HCT116 (cell line): Measurements from ENCODE around the gene LMO7. TPM values are rescaled to one million over a fixed set of nuclear protein-coding genes. Genes with fewer than 3 reads are reported as not detected.

ENCODE experiments used
- ATAC-seq: fragments of 200-7000 bp; cut with Tn5 transposase; 2 replicates; pipeline ENCODE4 v1.9.1; 2020; ENCODE audit warnings: mild to moderate bottlenecking, moderate library complexity
- BruUV-seq: library from RNA; stranded (reverse); fragments of 400-500 nt; replicated peaks from 2 replicates; lab custom pipeline; 2021; lab: Mats Ljungman, UMichigan
- CTCF ChIA-PET: fragments of 300-600 bp; sonication (Branson Sonifier 250); formaldehyde crosslinking; loops from one replicate; lab custom pipeline; 2021; ENCODE audit warnings: antibody characterized with exemption; lab: Charles Lee
- POLR2A ChIA-PET: fragments of 300-600, 350-600 bp; sonication (Branson Sonifier 250); formaldehyde crosslinking; loops from one replicate; lab custom pipeline; 2021; ENCODE audit warnings: antibody characterized with exemption; lab: Charles Lee
- RAD21 ChIA-PET, 2 experiments: fragments of 300-600 bp; sonication (Branson Sonifier 250); formaldehyde crosslinking; loops; one replicate each; lab custom pipeline; 2023; ENCODE audit warnings: low total read pairs in 2 of 2; ENCODE audit not compliant: uncharacterized antibody in 2 of 2, unreplicated experiment in 2 of 2, low non-redundant PET in 1 of 2; lab: Charles Lee
- DNase-seq: peaks from one replicate; pipeline ENCODE4 v3.0.0-alpha.2; 2010; ENCODE audit warnings: low read depth, low spot score
- H2AFZ ChIP-seq: fragments of 200-600 bp; shearing (Covaris generic), sonication (generic); 2 replicates; pipeline ENCODE4 v1.6.1; 2017; ENCODE audit warnings: low read depth, mixed run types, mixed read lengths, antibody characterized with exemption, low read length; ENCODE audit not compliant: poor library complexity, severe bottlenecking
- H3K27ac ChIP-seq: 2 replicates; pipeline ENCODE4 v1.5.1; 2012; ENCODE audit warnings: low read depth, low read length
- H3K27me3 ChIP-seq: fragments of 200-600 bp; sonication (generic); 2 replicates; pipeline ENCODE4 v1.6.1; 2016; ENCODE audit warnings: mixed run types, low read length, mixed read lengths; ENCODE audit not compliant: insufficient read depth
- H3K36me3 ChIP-seq, 2 experiments: fragments of 200-500 bp in 1 of 2; fragments of 200-600 bp in 1 of 2; sonication (Bioruptor generic) in 1 of 2; sonication (generic) in 1 of 2; 2 replicates each; pipeline versions ENCODE4 v1.5.1 to v1.6.1; 2014 to 2016; ENCODE audit warnings: low read length in 2 of 2, inconsistent platforms in 1 of 2, mixed read lengths in 1 of 2, mixed run types in 1 of 2; ENCODE audit not compliant: insufficient read depth in 2 of 2, control insufficient read depth in 1 of 2
- H3K4me1 ChIP-seq, 2 experiments: fragments of 200-600 bp in 1 of 2; sonication (generic) in 1 of 2; 2 replicates each; pipeline versions ENCODE4 v1.5.1 to v1.6.1; 2012 to 2017; ENCODE audit warnings: low read length in 2 of 2, inconsistent platforms in 1 of 2, mild to moderate bottlenecking in 1 of 2, mixed read lengths in 1 of 2, mixed run types in 1 of 2, moderate library complexity in 1 of 2; ENCODE audit not compliant: insufficient read depth in 2 of 2, control insufficient read depth in 1 of 2
- H3K4me2 ChIP-seq: fragments of 200-600 bp; sonication (generic); 2 replicates; pipeline ENCODE4 v1.6.1; 2017; ENCODE audit warnings: mixed run types, low read length, mixed read lengths
- H3K4me3 ChIP-seq, 2 experiments: fragments of 200-600 bp in 1 of 2; sonication (generic) in 1 of 2; replicated peaks in 1 of 2; 2 replicates each; pipeline ENCODE4 v1.5.1; 2011 to 2016; ENCODE audit warnings: low read length in 2 of 2, control low read depth in 1 of 2, low read depth in 1 of 2, mild to moderate bottlenecking in 1 of 2, mixed read lengths in 1 of 2, mixed run types in 1 of 2
- H3K79me2 ChIP-seq: fragments of 200-600 bp; sonication (generic); 2 replicates; pipeline ENCODE4 v1.6.1; 2017; ENCODE audit warnings: mild to moderate bottlenecking, mixed run types, low read length, moderate library complexity, mixed read lengths; ENCODE audit not compliant: insufficient read depth
- H3K9ac ChIP-seq: fragments of 200-600 bp; sonication (generic); 2 replicates; pipeline ENCODE4 v1.6.1; 2016; ENCODE audit warnings: low read length, mixed read lengths
- H3K9me2 ChIP-seq: fragments of 200-600 bp; sonication (generic), shearing (Covaris generic); 2 replicates; pipeline ENCODE4 v1.6.1; 2017; ENCODE audit warnings: mixed run types, mild to moderate bottlenecking, moderate library complexity; ENCODE audit not compliant: insufficient read depth
- H3K9me3 ChIP-seq, 2 experiments: fragments of 200-500 bp in 1 of 2; fragments of 200-600 bp in 1 of 2; sonication (Bioruptor generic) in 1 of 2; sonication (generic) in 1 of 2; 2 replicates each; pipeline ENCODE4 v1.6.1; 2014 to 2017; ENCODE audit warnings: low read length in 2 of 2, mixed read lengths in 2 of 2, inconsistent platforms in 1 of 2, low read depth in 1 of 2, mild to moderate bottlenecking in 1 of 2, mixed run types in 1 of 2, moderate library complexity in 1 of 2; ENCODE audit not compliant: control insufficient read depth in 1 of 2, insufficient read depth in 1 of 2
- H4K20me1 ChIP-seq: fragments of 200-600 bp; sonication (generic), shearing (Covaris generic); 2 replicates; pipeline ENCODE4 v1.6.1; 2017; ENCODE audit warnings: mixed run types, mild to moderate bottlenecking, moderate library complexity; ENCODE audit not compliant: insufficient read depth
- ATF3 ChIP-seq: IDR thresholded peaks from 2 replicates; pipeline ENCODE4 v1.6.1; 2012
- CBX3 ChIP-seq: IDR thresholded peaks from 2 replicates; pipeline ENCODE4 v1.6.1; 2012; ENCODE audit warnings: low read depth
- CEBPB ChIP-seq: IDR thresholded peaks from 2 replicates; pipeline ENCODE4 v1.6.1; 2012; ENCODE audit warnings: low read depth
- ELF1 ChIP-seq: IDR thresholded peaks from 2 replicates; pipeline ENCODE4 v1.6.1; 2012; ENCODE audit warnings: low read depth, borderline replicate concordance
- EZH2 ChIP-seq: fragments of 200-600 bp; sonication (generic); IDR thresholded peaks from 2 replicates; pipeline ENCODE4 v1.6.1; 2017; ENCODE audit warnings: antibody characterized with exemption, mixed run types
- EZH2phosphoT487 ChIP-seq: fragments of 200-600 bp; IDR thresholded peaks from 2 replicates; pipeline ENCODE4 v1.6.1; 2018; ENCODE audit warnings: antibody characterized with exemption, borderline replicate concordance
- JUND ChIP-seq: IDR thresholded peaks from 2 replicates; pipeline ENCODE4 v1.6.1; 2012
- REST ChIP-seq: IDR thresholded peaks from 2 replicates; pipeline ENCODE4 v1.6.1; 2012; ENCODE audit warnings: low read depth
- SIN3A ChIP-seq: IDR thresholded peaks from 2 replicates; pipeline ENCODE4 v1.6.1; 2012; ENCODE audit warnings: low read depth
- TCF7L2 ChIP-seq: IDR thresholded peaks from 2 replicates; pipeline ENCODE4 v1.7.0; 2011; ENCODE audit warnings: borderline replicate concordance, inconsistent platforms; ENCODE audit not compliant: insufficient read depth, insufficient read length; ENCODE audit errors: extremely low read depth
- ZFX ChIP-seq: fragments of 450-650 bp; IDR thresholded peaks from 2 replicates; pipeline ENCODE4 v1.6.1; 2017
- intact Hi-C: fragments of 100-400 bp; cut with micrococcal nuclease; formaldehyde crosslinking; loops from 2 replicates; pipeline ENCODE4 v1.10.0; 2022
- total RNA-seq: library from RNA; stranded (reverse); gene quantifications from one replicate; pipeline ENCODE4 v1.2.1, GENCODE V29; 2021; ENCODE audit not compliant: unreplicated experiment
- TF ChIP-seq, protein P1 (sequence below): IDR thresholded peaks from 2 replicates; pipeline ENCODE4 v1.6.1; 2012

Gene LMO7
- total RNA-seq, 1 experiment from 2014 or later, result 8.1 TPM

- ChIA-PET RAD21 (no interaction called here), CTCF (no interaction called here), POLR2A (no interaction called here)
- no peak for ATAC-seq
- Histone ChIP-seq H3K4me1 (no peaks in the 10 kb centered on the region), H3K79me2 (no peaks in the 10 kb centered on the region), H3K4me2 (no peak overlapping the region), H3K36me3 (no peaks in the 10 kb centered on the region), H3K27me3 (no peaks in the 10 kb centered on the region), H3K9me2 (no peaks in the 10 kb centered on the region), H3K4me3 (no peak overlapping the region), H2AFZ (no peak overlapping the region), H4K20me1 (no peaks in the 10 kb centered on the region), H3K9me3 (no peaks in the 10 kb centered on the region), H3K9ac (no peak overlapping the region), H3K27ac (no peak overlapping the region)
- no TSS peak for BruUV-seq
- TF ChIP-seq SIN3A, result no peak
- TF ChIP-seq CEBPB, result no peak
- TF ChIP-seq CBX3, result no peak
- no peak for TF ChIP-seq ELF1
- no peak for TF ChIP-seq REST
- TF ChIP-seq ZFX, result no peak
- TF ChIP-seq EZH2, result no peak
- no peak for TF ChIP-seq EZH2phosphoT487
- TF ChIP-seq, protein P1, sequence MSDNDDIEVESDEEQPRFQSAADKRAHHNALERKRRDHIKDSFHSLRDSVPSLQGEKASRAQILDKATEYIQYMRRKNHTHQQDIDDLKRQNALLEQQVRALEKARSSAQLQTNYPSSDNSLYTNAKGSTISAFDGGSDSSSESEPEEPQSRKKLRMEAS, result no peak
- TF ChIP-seq JUND, result no peak
- TF ChIP-seq ATF3, result no peak
- no peak for TF ChIP-seq TCF7L2
- DNase-seq, result no peak
- intact Hi-C loops, result no loop called here
Measured at GRCh38 chr13:75843074-75843473, 206.9 kb downstream of the LMO7 start.
